Germinal center (tissue), 1 donor: ENCODE results near the gene CAMSAP3.
"Not testable (repeated sequence)": the region's sequence is repeated elsewhere in the genome, so short reads cannot be mapped to it uniquely, and the experiment has no call there.

ENCODE experiments used
- DNase-seq: peaks from one replicate; pipeline ENCODE4 v3.0.0; 2012; ENCODE audit warnings: mixed read lengths, low spot score

CAMSAP3 gene

GRCh38 chr19:7575434-7576040 lies 20.1 kb upstream of the CAMSAP3 start:
- DNase-seq, result no peak

GRCh38 chr19:7577422-7577821 lies 18.2 kb upstream of the CAMSAP3 start:
- not testable (repeated sequence) for DNase-seq

GRCh38 chr19:7578127-7578526 lies 17.5 kb upstream of the CAMSAP3 start:
- no peak for DNase-seq

GRCh38 chr19:7579182-7579581 lies 16.5 kb upstream of the CAMSAP3 start:
- DNase-seq, result no peak

- DNase-seq, result no peak
Observed at GRCh38 chr19:7582446-7582845, 13.2 kb upstream of the CAMSAP3 start.

GRCh38 chr19:7589822-7590221 lies 5.8 kb upstream of the CAMSAP3 start:
- no peak for DNase-seq

- no peak for DNase-seq
Observed at GRCh38 chr19:7590256-7590655, 5.4 kb upstream of the CAMSAP3 start.

- no peak for DNase-seq
Observed at GRCh38 chr19:7596211-7596937, 711 bp downstream of the CAMSAP3 start.

GRCh38 chr19:7597689-7598088 lies 2.0 kb downstream of the CAMSAP3 start:
- no peak for DNase-seq

GRCh38 chr19:7598180-7598579 lies 2.5 kb downstream of the CAMSAP3 start:
- DNase-seq, result no peak

GRCh38 chr19:7600721-7601120 lies 5.1 kb downstream of the CAMSAP3 start:
- DNase-seq, result no peak

- no peak for DNase-seq
Observed at GRCh38 chr19:7602240-7602934, 6.7 kb downstream of the CAMSAP3 start.

- no peak for DNase-seq
Observed at GRCh38 chr19:7602935-7603497, 7.4 kb downstream of the CAMSAP3 start.

GRCh38 chr19:7603919-7604318 lies 8.3 kb downstream of the CAMSAP3 start:
- DNase-seq, result no peak

- no peak for DNase-seq
Observed at GRCh38 chr19:7605490-7606222, 10.0 kb downstream of the CAMSAP3 start.

GRCh38 chr19:7606289-7606688 lies 10.6 kb downstream of the CAMSAP3 start:
- no peak for DNase-seq

- DNase-seq, result no peak
Observed at GRCh38 chr19:7607212-7607873, 11.7 kb downstream of the CAMSAP3 start.

- DNase-seq, result no peak
Observed at GRCh38 chr19:7607874-7608560, 12.4 kb downstream of the CAMSAP3 start.

- no peak for DNase-seq
Observed at GRCh38 chr19:7610491-7611240, 15.0 kb downstream of the CAMSAP3 start.

GRCh38 chr19:7611541-7612279 lies 16.0 kb downstream of the CAMSAP3 start:
- no peak for DNase-seq
